Smooth muscle cell of the coronary artery (primary cell): ENCODE measurements around the gene VAT1. TPM values are rescaled to one million over a fixed set of nuclear protein-coding genes. Genes with fewer than 3 reads are reported as not detected.

Source experiments
- total RNA-seq: library from RNA; depleted of rRNA; stranded (reverse); fragments of >200 nt; gene quantifications from 2 replicates; pipeline ENCODE4 v1.2.3, GENCODE V29; 2014; ENCODE audit warnings: low replicate concordance

The VAT1 gene
- total RNA-seq = 139 and 934 TPM in 2 replicates

DNA sequence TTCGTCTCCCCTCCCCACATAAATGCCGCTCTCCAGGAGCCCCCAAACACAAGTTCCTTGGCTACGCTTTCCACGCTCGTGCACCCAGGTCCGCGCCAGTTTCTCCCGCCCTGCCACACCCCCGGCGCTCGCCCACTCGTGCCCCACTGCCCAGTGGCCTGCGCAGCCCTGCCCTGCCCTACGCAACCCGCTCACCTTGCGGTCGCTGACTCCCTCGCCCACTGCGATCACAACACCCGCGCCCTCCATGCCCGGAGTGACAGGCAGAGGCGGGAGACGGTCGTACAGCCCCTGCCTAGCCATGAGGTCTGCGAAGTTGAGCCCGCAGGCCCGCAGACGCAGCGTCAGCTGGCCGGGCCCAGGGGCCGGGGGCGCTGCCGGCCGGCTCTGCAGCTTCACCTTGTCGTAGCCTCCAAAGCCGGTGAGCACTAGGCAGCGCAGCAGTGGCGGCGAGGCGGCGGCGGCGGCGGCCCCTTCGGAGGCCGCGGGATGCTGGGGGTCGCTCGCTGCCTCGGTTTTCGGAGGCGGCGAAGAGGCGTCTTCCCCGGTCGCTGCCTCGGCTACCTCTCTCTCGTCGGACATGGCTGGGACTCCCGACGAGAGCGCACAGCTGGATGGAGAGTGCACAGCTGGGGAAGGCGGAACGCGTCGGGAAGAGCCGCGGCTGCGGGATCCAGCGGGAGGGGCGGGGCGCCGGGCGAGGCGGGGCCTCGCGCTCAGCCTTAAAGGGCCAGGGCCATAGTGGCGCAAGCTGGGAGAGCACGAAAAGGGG, at the start of gene VAT1:
Gene VAT1, minus strand, starts transcription at position 645 of the 772 bp plus-strand sequence. Its CDS starts 63 bp downstream, at position 582.

DNA sequence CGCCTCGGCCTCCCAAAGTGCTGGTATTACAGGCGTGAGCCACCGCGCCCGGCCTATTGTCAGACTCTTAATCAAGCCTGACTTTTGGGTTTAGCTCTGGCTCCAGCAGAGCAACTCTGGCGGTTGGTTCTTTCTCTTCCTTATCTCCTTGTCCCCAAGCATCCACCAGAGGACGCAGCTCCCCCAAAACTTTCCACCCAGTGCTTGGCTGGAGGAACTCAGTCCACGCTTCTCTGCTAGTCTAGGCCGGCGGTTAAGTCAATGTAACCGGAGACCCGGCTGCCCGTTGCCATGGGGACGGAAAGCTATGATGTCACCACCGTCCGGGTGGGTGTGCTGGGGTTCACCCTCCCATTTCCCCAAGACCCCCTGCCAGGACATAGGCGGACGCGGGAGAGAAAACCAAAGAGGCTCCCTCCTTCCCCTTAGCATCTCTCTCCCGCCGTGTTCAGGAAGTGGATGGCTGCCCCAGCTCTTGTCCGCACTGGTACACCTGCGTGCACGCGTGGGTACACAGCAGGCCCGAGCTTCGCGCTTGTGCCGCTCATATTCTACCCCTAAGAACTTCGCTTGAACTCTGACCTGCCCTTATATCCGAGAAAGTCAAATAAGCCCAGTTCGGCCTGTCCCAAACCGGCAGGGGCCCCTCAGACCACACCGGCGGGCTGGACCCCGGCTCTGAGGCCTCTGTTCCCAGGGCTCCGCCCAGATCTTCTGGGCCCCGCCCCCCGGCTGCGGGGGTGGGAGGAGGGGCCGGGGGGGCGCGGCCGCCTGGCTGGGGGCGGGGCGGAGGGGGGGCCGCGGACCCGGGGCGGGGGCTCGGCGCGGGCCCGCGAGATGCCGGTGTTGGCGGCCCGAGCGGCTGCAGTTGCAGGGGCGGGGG, 2.5 kb upstream of the VAT1 start, which contains the start of gene RND2:
Gene RND2, plus strand, starts transcription at position 825 of the 883 bp plus-strand sequence. CDS start 117 bp downstream, outside the sequence.

DNA sequence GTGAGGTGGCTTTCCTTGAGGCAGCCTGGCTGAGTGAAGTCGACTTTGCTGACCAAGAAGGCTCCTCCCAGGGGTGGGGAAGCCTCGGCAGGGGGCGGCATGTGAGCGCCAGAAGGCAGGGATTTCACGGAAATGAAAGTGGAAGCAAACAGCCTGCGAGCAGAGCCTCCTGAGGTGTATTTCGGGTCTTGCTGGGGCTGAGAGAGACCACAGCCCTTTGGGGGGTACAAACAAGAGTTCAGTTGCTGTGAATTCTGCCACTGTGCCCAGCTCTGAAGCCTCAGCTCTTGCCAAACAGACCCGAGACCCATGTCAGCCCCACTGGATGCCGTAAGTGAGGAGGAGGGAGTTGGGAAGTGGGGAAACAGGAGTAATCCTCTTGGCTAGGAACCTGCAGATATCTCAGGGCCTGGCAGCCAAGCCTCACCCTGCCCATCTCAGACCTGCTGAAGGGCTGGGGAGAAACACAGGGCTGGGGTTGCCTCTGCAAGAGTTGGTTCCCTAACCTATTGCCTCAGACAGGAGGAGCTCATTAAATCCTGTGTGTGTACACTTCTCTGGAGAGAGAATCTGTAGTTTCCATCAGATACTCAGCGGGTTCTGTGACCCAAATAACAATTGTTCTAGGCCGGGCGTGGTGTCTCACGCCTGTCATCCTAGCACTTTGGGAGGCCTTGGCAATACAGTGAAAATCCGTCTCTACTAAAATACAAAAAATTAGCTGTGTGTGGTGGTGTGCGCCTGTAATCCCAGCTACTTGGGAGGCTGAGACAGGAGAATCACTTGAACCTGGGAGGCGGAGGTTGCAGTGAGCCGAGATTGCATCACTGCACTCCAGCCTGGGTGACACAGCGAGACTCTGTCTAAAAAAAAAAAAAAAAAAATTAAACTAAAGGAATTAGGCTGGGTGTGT, 15.3 kb downstream of the VAT1 start, which contains the start of gene IFI35:
Gene IFI35, plus strand, starts transcription at position 146 of the 913 bp plus-strand sequence. Its CDS starts 164 bp downstream, at position 310.

DNA sequence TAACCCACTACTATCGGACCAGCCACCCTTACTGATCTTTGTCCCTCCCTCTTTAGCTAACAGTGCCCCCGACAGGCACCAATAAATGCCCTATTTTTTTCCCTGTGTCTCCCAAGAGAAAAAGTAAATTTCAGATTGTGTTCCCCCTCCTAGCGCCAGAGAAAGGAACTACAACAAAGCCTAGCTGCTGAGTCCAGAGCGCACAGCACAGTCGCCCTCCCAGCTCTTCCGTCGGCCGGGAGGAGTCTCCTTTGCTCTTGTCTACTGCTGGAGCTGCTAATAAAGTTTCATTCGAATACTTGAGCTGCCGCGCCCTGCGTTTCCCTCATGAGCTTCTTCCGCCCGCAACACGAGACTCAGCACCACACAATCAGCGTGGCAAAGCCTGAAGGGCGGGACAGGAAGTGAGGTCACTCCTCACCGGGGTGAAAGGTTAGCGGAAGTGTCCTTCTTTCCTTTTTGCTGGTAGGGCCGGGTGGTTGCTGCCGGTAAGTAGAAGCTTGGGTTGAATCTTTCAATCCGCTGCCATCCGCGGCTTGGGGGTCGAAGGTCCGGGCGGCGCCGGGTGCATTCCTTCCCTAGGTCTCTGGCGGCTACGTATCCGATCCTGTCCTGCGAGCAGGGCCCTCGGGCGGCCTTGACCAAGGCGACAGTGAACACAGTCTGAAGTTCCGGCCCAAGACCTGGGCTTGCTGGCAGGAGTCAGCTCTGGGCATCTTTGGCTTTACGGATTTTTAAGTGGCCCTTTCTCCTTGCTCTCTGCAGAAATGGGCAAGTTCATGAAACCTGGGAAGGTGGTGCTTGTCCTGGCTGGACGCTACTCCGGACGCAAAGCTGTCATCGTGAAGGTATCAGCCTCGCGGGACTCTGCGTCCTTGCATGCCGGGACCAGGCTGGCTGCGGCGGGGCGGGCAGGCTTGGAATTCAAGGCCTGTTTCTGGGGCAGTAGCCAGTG, 23.9 kb downstream of the VAT1 start, which contains the start of gene RPL27:
Gene RPL27, plus strand, starts transcription at position 436 of the 955 bp plus-strand sequence. Its CDS starts 332 bp downstream, at position 768.

DNA sequence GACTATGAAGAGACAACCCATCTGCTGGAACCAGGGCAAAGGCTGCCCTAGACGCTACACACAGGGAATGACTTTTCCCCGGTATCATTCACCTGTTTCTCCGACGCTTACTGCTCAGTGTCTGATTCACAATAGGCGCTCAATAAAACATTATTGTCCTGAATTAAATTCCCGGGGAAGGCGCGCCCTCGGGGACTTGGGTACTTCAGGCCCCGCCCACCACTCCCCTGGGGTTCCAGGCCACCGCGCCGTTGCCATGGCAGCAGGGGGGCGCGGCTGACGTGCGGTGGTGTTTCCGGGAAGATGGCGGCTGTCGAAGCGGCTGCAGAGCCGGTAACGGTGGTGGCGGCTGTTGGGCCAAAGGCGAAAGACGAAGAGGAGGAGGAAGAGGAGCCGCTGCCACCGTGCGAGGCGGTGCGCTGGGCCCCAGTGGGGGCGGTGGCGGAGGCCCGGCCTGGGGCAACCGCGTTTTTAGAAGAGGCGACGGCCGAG, 41.9 kb downstream of the VAT1 start, which contains the start of gene RUNDC1:
Gene RUNDC1, plus strand, starts transcription at position 292 of the 492 bp plus-strand sequence. Its CDS starts 12 bp downstream, at position 304.

DNA sequence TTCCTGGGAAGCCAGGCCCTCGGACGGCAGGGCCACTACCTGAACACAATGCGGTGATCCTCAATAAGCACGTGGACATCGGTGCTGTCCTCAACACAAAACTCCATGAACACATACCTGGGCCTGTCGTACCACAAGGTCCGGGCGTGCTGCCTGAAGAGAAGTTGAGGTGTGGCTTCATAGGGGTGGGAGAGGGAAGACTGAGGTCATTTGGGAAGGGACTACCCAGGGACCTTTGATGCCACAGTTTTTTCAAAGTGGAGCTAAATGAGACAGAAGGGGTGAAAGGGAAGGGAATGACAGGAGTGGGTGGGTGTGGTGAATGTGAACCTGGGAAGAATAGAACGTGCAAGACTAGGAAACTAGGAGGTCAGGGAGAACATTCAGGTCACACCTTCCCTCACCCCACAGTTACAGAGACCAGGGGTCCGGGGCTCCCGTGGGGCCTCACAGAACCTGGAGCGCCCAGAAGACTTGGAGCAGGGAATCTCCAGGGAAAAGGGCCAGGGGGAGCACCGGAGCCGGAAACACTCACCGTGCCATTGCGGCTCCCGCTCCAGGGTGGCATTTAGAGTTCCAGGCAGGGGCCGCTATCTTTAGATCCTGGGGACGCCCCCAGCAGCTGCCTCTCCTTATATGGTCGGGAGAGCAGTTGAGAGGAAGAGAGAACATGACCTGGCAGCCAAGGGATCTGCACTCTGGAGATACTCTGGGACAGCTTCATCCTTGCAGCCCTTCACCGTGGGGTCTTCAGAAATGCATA, 42.5 kb downstream of the VAT1 start, which contains the start of gene PTGES3L:
Gene PTGES3L, minus strand, starts transcription at position 570 of the 763 bp plus-strand sequence. Its CDS starts 27 bp downstream, at position 543.

Other genes starting within 250 kb of the VAT1 start
- gene VPS25, start 248.9 kb downstream of the VAT1 start, total RNA-seq = 53.2 and 64.7 TPM in 2 replicates
- 0.12 and 1.6 TPM in 2 replicates for gene WNK4, start 241.8 kb downstream of the VAT1 start, total RNA-seq
- 61.5 and 63.4 TPM in 2 replicates for gene COA3, start 223.7 kb downstream of the VAT1 start, total RNA-seq
- 0.30 TPM in 1 of 2 replicates, not detected in the other for gene CNTD1, start 223.5 kb downstream of the VAT1 start, total RNA-seq
- 150 and 195 TPM in 2 replicates for gene BECN1, start 198.1 kb downstream of the VAT1 start, total RNA-seq
- 32.3 and 68.3 TPM in 2 replicates for gene PSME3, start 189.0 kb downstream of the VAT1 start, total RNA-seq
- gene AOC2, start 177.8 kb downstream of the VAT1 start, total RNA-seq = 0.23 and 0.30 TPM in 2 replicates
- gene AOC3, start 171.2 kb downstream of the VAT1 start, total RNA-seq = 0.23 and 0.94 TPM in 2 replicates
- gene G6PC1, start 121.6 kb downstream of the VAT1 start, total RNA-seq = not detected in 2 replicates
- gene AARSD1, start 57.9 kb downstream of the VAT1 start, total RNA-seq = 30.8 and 33.9 TPM in 2 replicates
- gene PTGES3L, start 42.3 kb downstream of the VAT1 start, total RNA-seq = 1.1 TPM in 1 of 2 replicates, not detected in the other
- gene RUNDC1, start 41.8 kb downstream of the VAT1 start, total RNA-seq = 10.7 and 12.1 TPM in 2 replicates
- 1,818 and 2,251 TPM in 2 replicates for gene RPL27, start 24.0 kb downstream of the VAT1 start, total RNA-seq
- 17.7 and 20.4 TPM in 2 replicates for gene IFI35, start 15.6 kb downstream of the VAT1 start, total RNA-seq
- gene RND2, start 2.8 kb upstream of the VAT1 start, total RNA-seq = 0.53 and 0.82 TPM in 2 replicates
- 3.7 and 5.0 TPM in 2 replicates for gene BRCA1, start 103.0 kb upstream of the VAT1 start, total RNA-seq
- gene NBR1, start 148.8 kb upstream of the VAT1 start, total RNA-seq = 63.5 and 95.2 TPM in 2 replicates
- gene TMEM106A, start 189.5 kb upstream of the VAT1 start, total RNA-seq = 1.6 and 2.0 TPM in 2 replicates
- gene CCDC200, start 206.2 kb upstream of the VAT1 start, total RNA-seq = not detected in 2 replicates
- not detected in 2 replicates for gene RNU2-1, start 211.6 kb upstream of the VAT1 start, total RNA-seq